HepG2 (cell line): Measurements from ENCODE around the gene POLE3. TPM values are rescaled to one million over a fixed set of nuclear protein-coding genes. Genes with fewer than 3 reads are reported as not detected.

Experiments used
- CCDC6 ChIP-seq: sonication (generic); formaldehyde crosslinking; IDR thresholded peaks from 2 replicates; pipeline ENCODE4 v1.8.1; 2022; ENCODE audit warnings: mild to moderate bottlenecking, missing genetic modification reagents, moderate library complexity
- CENPT ChIP-seq: sonication (generic); formaldehyde crosslinking; IDR thresholded peaks from 2 replicates; pipeline ENCODE4 v1.8.0; 2022; ENCODE audit warnings: low read depth, mild to moderate bottlenecking, moderate library complexity, missing genetic modification reagents
- CREBL2 ChIP-seq: sonication (generic); formaldehyde crosslinking; IDR thresholded peaks from 2 replicates; pipeline ENCODE4 v1.8.1; 2023; ENCODE audit warnings: missing genetic modification reagents, mild to moderate bottlenecking, borderline replicate concordance
- EP300 ChIP-seq, 3 experiments: sonication (generic) in 1 of 3; formaldehyde crosslinking in 1 of 3; IDR thresholded peaks; 2 replicates each; pipeline versions ENCODE4 v1.5.1 to v1.6.1; 2011 to 2020; ENCODE audit warnings: low read depth in 2 of 3, low read length in 2 of 3, borderline replicate concordance in 1 of 3, improper control_type of control experiment in 1 of 3, mild to moderate bottlenecking in 1 of 3, missing genetic modification reagents in 1 of 3, moderate library complexity in 1 of 3
- FOSL1 ChIP-seq: sonication (generic); formaldehyde crosslinking; IDR thresholded peaks from 2 replicates; pipeline ENCODE4 v1.9.0; 2021; ENCODE audit warnings: missing genetic modification reagents, borderline replicate concordance
- JUN ChIP-seq: sonication (generic); formaldehyde crosslinking; IDR thresholded peaks from 2 replicates; pipeline ENCODE4 v1.4.0; 2020; ENCODE audit warnings: mild to moderate bottlenecking, missing genetic modification reagents
- MTA1 ChIP-seq: sonication (generic); formaldehyde crosslinking; IDR thresholded peaks from 2 replicates; pipeline ENCODE4 v1.4.0; 2020; ENCODE audit warnings: missing genetic modification reagents, mild to moderate bottlenecking, borderline replicate concordance
- TRAFD1 ChIP-seq: sonication (generic); formaldehyde crosslinking; IDR thresholded peaks from 2 replicates; pipeline ENCODE4 v1.5.1; 2020; ENCODE audit warnings: missing genetic modification reagents, mild to moderate bottlenecking, borderline replicate concordance
- ZBTB40 ChIP-seq, 2 experiments: fragments of 450-650 bp in 1 of 2; sonication (generic) in 1 of 2; formaldehyde crosslinking in 1 of 2; IDR thresholded peaks; 2 replicates each; pipeline versions ENCODE4 v1.6.1 to v1.8.0; 2016 to 2022; ENCODE audit warnings: antibody characterized with exemption in 1 of 2, mild to moderate bottlenecking in 1 of 2, missing genetic modification reagents in 1 of 2
- polyA plus RNA-seq, 8 experiments: library from polyadenylated mRNA; depleted of rRNA in 3 of 8; stranded (reverse) in 7 of 8; unstranded in 1 of 8; fragments of >200 nt; fragmentation: Illumina TruSeq in 4 of 8; extraction: Trizol in 4 of 8; gene quantifications; 2 replicates each; pipeline versions ENCODE4 v1.2.1 to v1.2.3, GENCODE V29; 2011 to 2016; ENCODE audit warnings: low read depth in 4 of 8, missing spikeins in 1 of 8, mixed read lengths in 1 of 8; ENCODE audit not compliant: insufficient read depth in 1 of 8
- total RNA-seq, 5 experiments: library from RNA; depleted of rRNA; stranded (reverse); fragments of >200 nt; fragmentation: Illumina TruSeq; extraction: Trizol; gene quantifications; 2 replicates each; pipeline ENCODE4 v1.2.3, GENCODE V29; 2016; ENCODE audit warnings: low read depth in 1 of 5
- TF ChIP-seq, protein P1 (sequence below): sonication (generic); formaldehyde crosslinking; IDR thresholded peaks from 2 replicates; pipeline ENCODE4 v1.4.0; 2020; ENCODE audit warnings: mild to moderate bottlenecking, missing genetic modification reagents

The POLE3 gene
- total and polyA plus RNA-seq, 2 of the 13 experiments (the other 11 are each of a cell fraction or from before 2014, with no cell fraction given): 36.0 to 77.2 TPM

DNA sequence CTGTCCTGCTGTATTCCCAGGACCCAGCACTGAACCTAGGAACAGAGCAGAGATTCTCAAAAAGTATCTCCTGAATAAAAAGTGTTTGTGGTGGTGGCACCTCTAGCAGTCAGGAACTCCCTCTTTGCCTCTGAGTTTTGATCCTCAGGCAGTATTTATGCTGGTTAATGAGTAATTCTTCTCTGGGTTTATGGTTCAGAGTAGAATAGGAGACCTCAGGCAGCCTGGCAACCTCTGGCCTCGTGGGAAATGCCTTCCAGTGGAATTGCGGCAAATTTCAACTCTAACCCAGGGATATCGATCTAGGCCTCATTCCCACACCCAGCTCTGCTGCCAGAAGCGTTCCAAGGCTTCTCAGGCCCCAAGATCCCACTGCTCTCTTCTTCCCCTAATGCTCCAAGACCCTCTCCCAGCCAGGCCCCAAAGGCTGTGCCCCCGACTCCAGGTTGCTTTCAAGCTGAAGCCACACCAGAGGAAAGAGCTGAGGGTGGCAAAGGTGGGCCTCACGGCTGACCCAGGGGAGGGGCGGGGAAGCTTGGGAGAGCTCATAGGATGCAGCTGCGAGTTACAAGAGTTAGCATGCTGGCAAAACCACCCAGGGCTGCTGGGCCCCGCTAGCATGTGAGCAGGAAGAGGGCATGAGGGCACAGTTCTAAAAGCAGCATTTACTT lies 22.8 kb downstream of the POLE3 start (continued):
- TF ChIP-seq ZBTB40 (IDR thresholded peaks at IDR 0.05) (no peak), ZBTB40 (CRISPR knock-in tag; IDR thresholded peaks at IDR 0.05) (peak; percentile 74), MTA1 (CRISPR knock-in tag) (peak; percentile 90; the same call in 1 of the 2 replicates), CENPT (CRISPR knock-in tag) (no peak), CREBL2 (CRISPR knock-in tag) (no peak), JUN (no peak), CCDC6 (CRISPR knock-in tag) (peak; percentile 31; the same call in 1 of the 2 replicates), TRAFD1 (CRISPR knock-in tag) (no peak; the same call in 1 of the 2 replicates), FOSL1 (no peak), EP300 (IDR thresholded peaks at IDR 0.05; ENCODE audit: low read depth in 2 of 2, low read length in 2 of 2) (peak; percentile 41 to 83; a peak in 3 of 4 replicates), EP300 (CRISPR knock-in tag; IDR thresholded peaks at IDR 0.05; ENCODE audit: borderline replicate concordance) (0 out of 2 replicates have a peak, but pooled peaks have one; percentile 11)
- TF ChIP-seq, protein P1, sequence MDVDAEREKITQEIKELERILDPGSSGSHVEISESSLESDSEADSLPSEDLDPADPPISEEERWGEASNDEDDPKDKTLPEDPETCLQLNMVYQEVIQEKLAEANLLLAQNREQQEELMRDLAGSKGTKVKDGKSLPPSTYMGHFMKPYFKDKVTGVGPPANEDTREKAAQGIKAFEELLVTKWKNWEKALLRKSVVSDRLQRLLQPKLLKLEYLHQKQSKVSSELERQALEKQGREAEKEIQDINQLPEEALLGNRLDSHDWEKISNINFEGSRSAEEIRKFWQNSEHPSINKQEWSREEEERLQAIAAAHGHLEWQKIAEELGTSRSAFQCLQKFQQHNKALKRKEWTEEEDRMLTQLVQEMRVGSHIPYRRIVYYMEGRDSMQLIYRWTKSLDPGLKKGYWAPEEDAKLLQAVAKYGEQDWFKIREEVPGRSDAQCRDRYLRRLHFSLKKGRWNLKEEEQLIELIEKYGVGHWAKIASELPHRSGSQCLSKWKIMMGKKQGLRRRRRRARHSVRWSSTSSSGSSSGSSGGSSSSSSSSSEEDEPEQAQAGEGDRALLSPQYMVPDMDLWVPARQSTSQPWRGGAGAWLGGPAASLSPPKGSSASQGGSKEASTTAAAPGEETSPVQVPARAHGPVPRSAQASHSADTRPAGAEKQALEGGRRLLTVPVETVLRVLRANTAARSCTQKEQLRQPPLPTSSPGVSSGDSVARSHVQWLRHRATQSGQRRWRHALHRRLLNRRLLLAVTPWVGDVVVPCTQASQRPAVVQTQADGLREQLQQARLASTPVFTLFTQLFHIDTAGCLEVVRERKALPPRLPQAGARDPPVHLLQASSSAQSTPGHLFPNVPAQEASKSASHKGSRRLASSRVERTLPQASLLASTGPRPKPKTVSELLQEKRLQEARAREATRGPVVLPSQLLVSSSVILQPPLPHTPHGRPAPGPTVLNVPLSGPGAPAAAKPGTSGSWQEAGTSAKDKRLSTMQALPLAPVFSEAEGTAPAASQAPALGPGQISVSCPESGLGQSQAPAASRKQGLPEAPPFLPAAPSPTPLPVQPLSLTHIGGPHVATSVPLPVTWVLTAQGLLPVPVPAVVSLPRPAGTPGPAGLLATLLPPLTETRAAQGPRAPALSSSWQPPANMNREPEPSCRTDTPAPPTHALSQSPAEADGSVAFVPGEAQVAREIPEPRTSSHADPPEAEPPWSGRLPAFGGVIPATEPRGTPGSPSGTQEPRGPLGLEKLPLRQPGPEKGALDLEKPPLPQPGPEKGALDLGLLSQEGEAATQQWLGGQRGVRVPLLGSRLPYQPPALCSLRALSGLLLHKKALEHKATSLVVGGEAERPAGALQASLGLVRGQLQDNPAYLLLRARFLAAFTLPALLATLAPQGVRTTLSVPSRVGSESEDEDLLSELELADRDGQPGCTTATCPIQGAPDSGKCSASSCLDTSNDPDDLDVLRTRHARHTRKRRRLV (CRISPR knock-in tag): no peak
